ENCODE data around the gene KMT2E.

The KMT2E gene

GRCh38 chr7:105086850-105087249, 72.8 kb downstream of the KMT2E start:
- no peak overlapping the region for H3K27ac ChIP-seq
- POLR2A ChIA-PET (ENCODE audit: low non-redundant PET), result no interaction called here
- no peak for DNase-seq (ENCODE audit: low spot score)
- TF ChIP-seq CTCF (conservative IDR thresholded peaks at IDR 0.05; ENCODE audit: low read depth), result no peak
- CTCF ChIA-PET, result no interaction called here

GRCh38 chr7:105087981-105088380, 74.0 kb downstream of the KMT2E start:
- TF ChIP-seq CTCF (conservative IDR thresholded peaks at IDR 0.05; ENCODE audit: low read depth), result no peak
- H3K27ac ChIP-seq, result no peak overlapping the region
- CTCF ChIA-PET, result interaction anchor here (0.6 kb wide), 1 partner anchor 11 kb away, joined by 7 read pairs; no protein-coding TSS in a partner anchor
- no peak for DNase-seq (ENCODE audit: low spot score)
- POLR2A ChIA-PET (ENCODE audit: low non-redundant PET), result no interaction called here

- TF ChIP-seq CTCF (conservative IDR thresholded peaks at IDR 0.05; ENCODE audit: low read depth), result no peak
- DNase-seq (ENCODE audit: low spot score), result no peak
- POLR2A ChIA-PET (ENCODE audit: low non-redundant PET), result no interaction called here
Observed at GRCh38 chr7:105088456-105088855, 74.5 kb downstream of the KMT2E start.

GRCh38 chr7:105094966-105095365, 81.0 kb downstream of the KMT2E start:
- CTCF ChIA-PET, result interaction anchor here (0.6 kb wide), 2 partner anchors 26 to 947 kb away, joined by 3 to 4 read pairs; no protein-coding TSS in a partner anchor
- POLR2A ChIA-PET (ENCODE audit: low non-redundant PET), result no interaction called here
- DNase-seq (ENCODE audit: low spot score), result no peak
- H3K27ac ChIP-seq, result no peak overlapping the region
- no peak for TF ChIP-seq CTCF (conservative IDR thresholded peaks at IDR 0.05; ENCODE audit: low read depth)

More at GRCh38 chr7:105088456-105088855, 74.5 kb downstream of the KMT2E start:
- CTCF ChIA-PET, result no interaction called here
- no peak overlapping the region for H3K27ac ChIP-seq

GRCh38 chr7:105096306-105096705, 82.3 kb downstream of the KMT2E start:
- no peak overlapping the region for H3K27ac ChIP-seq
- TF ChIP-seq CTCF (conservative IDR thresholded peaks at IDR 0.05; ENCODE audit: low read depth), result no peak
- ChIA-PET POLR2A (ENCODE audit: low non-redundant PET) (no interaction called here), CTCF (no interaction called here)
- DNase-seq (ENCODE audit: low spot score), result no peak

GRCh38 chr7:105097619-105098018, 83.6 kb downstream of the KMT2E start:
- DNase-seq (ENCODE audit: low spot score), result peak; percentile 83
- ChIA-PET CTCF (interaction anchor here (0.6 kb wide), 1 partner anchor 22 kb away, joined by 3 read pairs; no protein-coding TSS in a partner anchor), POLR2A (ENCODE audit: low non-redundant PET) (interaction anchor here (0.5 kb wide), 1 partner anchor 179 kb away, joined by 5 read pairs; no protein-coding TSS in a partner anchor)
- TF ChIP-seq CTCF (conservative IDR thresholded peaks at IDR 0.05; ENCODE audit: low read depth), result no peak
- peak overlapping the region; percentile 79 for H3K27ac ChIP-seq

Measured in RWPE1 (cell line).